HG03175 (cell line): ENCODE data around the gene PROSER2.

Experiments used
- ATAC-seq: cut with Tn5 transposase; IDR thresholded peaks from one replicate; pipeline ENCODE4 v1.9.1; 2021; ENCODE audit warnings: mild to moderate bottlenecking, moderate library complexity; ENCODE audit not compliant: unreplicated experiment

PROSER2 gene

DNA sequence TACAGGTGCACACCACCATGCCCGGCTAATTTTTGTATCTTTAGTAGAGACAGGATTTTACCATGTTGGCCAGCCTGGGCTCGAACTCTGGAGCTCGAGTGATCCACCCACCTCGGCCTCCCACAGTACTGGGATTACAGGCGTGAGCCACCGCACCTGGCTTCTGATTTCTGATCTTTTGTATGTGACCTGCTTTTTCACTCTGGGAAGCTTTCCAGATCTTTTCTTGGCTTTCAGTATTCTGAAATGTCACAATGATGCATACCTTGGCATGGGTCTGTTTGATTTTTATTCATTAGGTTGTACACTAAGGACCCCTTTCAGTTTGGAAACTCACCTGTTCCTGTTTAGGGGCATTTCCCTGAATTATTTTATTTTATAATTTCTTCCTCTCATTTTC, 41.6 kb downstream of the PROSER2 start:
- ATAC-seq = no peak

DNA sequence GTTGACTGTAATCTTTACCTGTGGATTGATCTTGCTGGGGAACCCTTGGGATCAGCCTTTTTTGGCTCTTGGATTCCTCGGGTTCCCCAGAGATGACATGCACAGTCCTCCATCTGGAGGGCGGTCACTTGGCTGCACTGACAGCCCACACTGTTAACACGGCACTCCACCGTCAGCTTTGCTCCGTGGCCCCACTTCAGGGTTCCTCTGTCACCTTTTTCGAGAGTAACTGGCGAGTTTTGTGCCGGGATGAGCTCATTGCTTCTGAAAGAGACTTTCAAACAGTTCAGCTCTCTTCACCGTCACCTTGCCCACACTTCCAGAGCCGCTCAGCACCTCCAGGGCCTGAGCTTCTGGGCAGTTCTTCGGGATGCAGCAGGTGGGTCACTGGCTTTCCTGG, 42.4 kb downstream of the PROSER2 start:
- no peak for ATAC-seq

GRCh38 chr10:11866199-11866925, 43.2 kb downstream of the PROSER2 start:
- no peak for ATAC-seq

GRCh38 chr10:11869219-11869618, 46.1 kb downstream of the PROSER2 start:
- ATAC-seq = no peak

- no peak for ATAC-seq
Measured at GRCh38 chr10:11869743-11870460, 46.7 kb downstream of the PROSER2 start.

DNA sequence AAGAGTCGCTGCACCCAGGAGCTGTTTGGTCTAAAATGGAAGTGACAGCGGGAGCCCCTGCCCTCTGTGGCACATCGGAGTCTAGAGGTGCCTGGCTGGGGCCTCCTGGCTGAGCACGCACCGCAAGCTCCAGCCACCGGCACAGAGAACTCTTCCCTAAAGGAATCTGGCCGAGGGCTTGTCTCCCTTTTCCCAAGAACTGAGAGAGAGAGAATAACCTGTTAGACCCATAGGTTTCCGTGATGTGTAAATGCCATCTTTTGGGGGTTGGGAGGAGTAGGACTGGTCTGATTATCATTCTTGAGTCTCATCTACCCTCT, 47.3 kb downstream of the PROSER2 start:
- no peak for ATAC-seq

DNA sequence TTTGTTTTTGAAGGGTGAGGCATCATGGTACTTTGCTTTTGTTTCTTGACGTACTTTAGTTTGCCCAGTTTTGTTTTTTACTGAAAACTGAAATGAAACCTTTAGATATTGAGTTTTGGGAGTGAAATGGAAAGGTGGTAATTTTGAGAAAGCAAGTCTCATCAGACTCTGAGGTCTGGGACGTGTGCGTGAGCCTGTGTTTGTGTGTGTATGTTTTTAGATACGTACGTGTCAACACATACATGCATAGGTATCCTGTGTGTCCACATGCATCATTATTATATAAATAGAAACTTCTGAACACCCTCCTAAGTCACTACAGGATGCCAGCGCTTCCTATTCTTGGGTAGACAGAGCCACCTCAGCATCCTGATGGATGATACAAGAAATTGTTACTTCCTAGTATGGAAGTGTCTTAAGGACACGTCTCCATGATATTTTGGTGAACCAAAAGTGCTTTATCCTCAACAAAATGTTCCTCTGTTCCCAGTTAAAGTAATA, 47.8 kb downstream of the PROSER2 start:
- no peak for ATAC-seq

GRCh38 chr10:11871466-11871865, 48.3 kb downstream of the PROSER2 start:
- ATAC-seq = no peak

DNA sequence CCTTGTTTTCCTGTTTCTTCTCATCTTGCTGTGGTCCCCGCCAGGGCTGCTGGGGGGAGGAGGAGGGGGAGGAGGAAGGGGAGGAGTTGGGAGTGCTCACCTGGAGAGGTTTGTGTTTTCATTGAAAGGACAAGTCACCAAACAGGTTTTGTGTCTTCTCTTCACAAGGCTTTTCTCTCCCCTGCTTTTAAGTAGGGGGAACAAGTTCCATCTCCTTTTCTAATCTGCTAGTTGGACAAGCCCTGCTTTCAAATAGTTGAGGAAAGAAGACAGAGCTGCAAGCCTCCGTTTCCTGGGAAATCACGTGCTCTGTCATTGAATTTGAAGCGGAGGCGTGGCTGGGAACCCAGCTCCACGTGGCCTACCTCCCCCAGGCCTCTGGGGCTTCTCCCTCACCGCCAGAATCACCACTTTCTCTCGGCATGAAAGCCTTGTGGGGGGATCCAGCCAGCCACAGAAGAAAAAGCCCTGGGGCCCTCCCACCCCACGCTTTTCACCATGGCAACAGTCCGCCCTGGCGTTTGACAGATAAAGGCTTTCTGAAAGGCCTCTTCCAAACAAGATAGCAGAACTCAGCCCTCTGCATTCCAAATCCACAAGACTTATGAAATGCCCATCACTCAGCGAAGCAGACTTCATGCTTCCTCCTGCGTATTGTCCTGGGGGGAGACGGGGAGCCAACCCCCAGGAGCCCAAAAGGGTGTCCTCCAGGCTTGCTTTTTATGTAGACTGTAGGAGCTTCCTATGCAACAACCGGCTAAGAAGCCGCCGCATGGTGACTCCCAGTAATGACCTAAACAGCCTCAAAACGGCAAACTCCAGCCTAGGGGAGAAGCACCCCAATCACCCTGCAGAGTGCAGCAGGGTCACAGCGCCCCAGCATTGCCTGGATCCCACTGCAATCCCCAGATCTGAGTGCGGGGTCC, 51.7 kb downstream of the PROSER2 start:
- ATAC-seq = no peak

DNA sequence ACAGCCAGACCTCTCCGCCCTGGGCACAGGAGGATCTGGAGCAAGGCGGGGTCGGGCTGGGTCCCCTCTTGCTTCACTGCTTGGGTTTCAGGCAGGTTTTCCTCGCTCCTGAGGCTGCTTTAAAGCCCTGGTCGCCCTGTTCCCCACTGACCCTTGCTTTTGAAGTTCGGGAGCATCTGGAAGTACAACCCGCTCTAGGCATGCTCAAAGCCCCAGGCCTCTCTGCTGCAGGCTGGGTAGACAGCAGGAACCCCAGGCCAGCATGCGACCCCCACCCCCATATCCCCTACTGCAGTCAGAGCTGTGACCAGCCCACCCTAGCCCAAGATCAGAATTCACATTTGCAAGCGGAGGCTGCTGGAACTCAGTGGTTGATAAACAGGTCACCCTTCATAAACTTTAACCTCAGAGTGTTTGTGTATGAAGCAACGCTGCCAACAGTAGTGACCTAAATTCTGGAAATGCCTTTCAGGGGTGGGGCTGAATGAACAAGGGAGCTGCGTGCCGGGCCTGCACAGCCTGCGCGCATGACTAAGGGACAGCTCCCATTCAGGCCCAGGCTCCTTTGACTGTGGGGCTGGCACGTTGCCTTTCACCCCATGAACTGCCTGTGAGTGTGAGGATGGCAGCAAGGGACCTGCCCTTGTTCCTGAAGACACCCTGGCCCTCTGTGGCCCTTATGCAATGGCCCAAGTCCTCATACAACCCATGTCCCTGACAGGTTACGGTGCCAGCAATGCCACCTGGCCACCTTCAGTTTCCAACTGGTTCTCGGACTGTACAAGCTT, 52.5 kb downstream of the PROSER2 start:
- no peak for ATAC-seq

DNA sequence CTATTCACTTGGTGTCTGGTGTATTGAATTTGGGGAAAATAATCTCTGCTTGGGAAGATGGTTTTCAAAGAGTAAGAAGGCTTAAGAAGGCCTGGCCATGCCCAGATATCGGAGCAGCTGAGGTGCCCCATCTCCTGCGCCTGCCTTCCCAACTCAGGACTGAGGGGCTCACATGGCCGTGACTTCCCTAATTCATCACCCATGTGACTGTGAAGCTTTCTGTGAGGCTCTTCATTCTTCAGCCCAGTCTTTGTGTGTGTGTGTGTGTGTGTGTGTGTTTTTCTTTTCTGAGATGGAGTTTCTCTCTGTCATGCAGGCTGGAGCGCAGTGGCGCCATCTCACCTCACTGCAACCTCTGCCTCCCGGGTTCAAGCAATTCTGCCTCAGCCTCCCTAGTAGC, 53.2 kb downstream of the PROSER2 start:
- ATAC-seq = no peak

GRCh38 chr10:11876805-11877590, 53.8 kb downstream of the PROSER2 start:
- no peak for ATAC-seq

GRCh38 chr10:11877591-11877905, 54.4 kb downstream of the PROSER2 start:
- ATAC-seq = no peak

- ATAC-seq = no peak
Measured at GRCh38 chr10:11878776-11879175, 55.6 kb downstream of the PROSER2 start.

GRCh38 chr10:11879387-11880094, 56.4 kb downstream of the PROSER2 start:
- no peak for ATAC-seq

GRCh38 chr10:11880151-11881029, 57.2 kb downstream of the PROSER2 start:
- no peak for ATAC-seq

DNA sequence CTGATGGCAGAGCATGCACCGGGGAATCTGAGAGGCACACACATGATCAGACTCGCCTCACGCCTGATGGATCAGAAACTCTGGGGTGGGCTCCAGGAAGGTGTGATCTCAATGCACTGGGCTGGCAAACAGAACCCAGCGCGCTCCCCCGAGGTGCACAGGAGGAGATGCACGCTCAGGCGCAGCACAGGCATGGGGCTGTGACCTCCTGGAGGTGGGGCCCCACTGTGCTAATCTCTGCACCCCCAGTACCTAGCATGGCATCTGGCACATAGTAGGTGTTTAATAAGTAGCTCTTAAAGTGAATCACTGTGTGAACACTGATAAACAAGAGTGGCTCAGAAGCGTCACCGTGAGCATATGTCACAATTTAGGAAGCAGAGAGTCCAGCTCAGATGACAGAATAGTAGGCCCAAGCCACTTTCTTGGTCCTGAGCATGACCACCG, 57.9 kb downstream of the PROSER2 start:
- no peak for ATAC-seq
